IMR-90 (cell line): Measurements from ENCODE around the gene BDNF. TPM values are rescaled to one million over a fixed set of nuclear protein-coding genes. Genes with fewer than 3 reads are reported as not detected.

Experiments
- ATAC-seq: fragments of 200-7000 bp; cut with Tn5 transposase; 2 replicates; pipeline ENCODE4 v1.9.1; 2020; ENCODE audit warnings: low read depth, mild to moderate bottlenecking, moderate library complexity
- BruUV-seq: library from RNA; stranded (reverse); fragments of 400-500 nt; replicated peaks from 2 replicates; lab custom pipeline; 2021; lab: Mats Ljungman, UMichigan
- CTCF ChIA-PET: fragments of 300-600 bp; formaldehyde crosslinking; extraction: SDS; loops from one replicate; lab custom pipeline; 2021; ENCODE audit warnings: antibody characterized with exemption; lab: Yijun Ruan, JAX
- POLR2A ChIA-PET: fragments of 300-600 bp; sonication (Branson Sonifier 250); formaldehyde crosslinking; loops from one replicate; lab custom pipeline; 2022; ENCODE audit warnings: antibody characterized with exemption; ENCODE audit not compliant: unreplicated experiment; lab: Charles Lee
- DNase-seq: peaks from one replicate; pipeline ENCODE4 v3.0.0; 2013
- H2AFZ ChIP-seq: replicated peaks from 2 replicates; pipeline ENCODE3; 2013; ENCODE audit warnings: low read length, mild to moderate bottlenecking; ENCODE audit not compliant: poor library complexity
- H2AK5ac ChIP-seq: 2 replicates; pipeline ENCODE4 v1.6.1; 2013; ENCODE audit warnings: low read depth, low read length, inconsistent platforms
- H2AK9ac ChIP-seq: replicated peaks from 2 replicates; pipeline ENCODE3; 2013; ENCODE audit warnings: mild to moderate bottlenecking, low read depth, low read length, moderate library complexity; ENCODE audit not compliant: poor library complexity
- H2BK120ac ChIP-seq: 2 replicates; pipeline ENCODE4 v1.6.1; 2013; ENCODE audit warnings: low read depth, low read length, inconsistent platforms
- H2BK15ac ChIP-seq: 3 replicates; pipeline ENCODE4 v1.6.1; 2013; ENCODE audit warnings: low read depth, low read length, inconsistent platforms
- H2BK20ac ChIP-seq: 2 replicates; pipeline ENCODE4 v1.6.1; 2013; ENCODE audit warnings: low read depth, mild to moderate bottlenecking, inconsistent platforms, low read length, moderate library complexity
- H2BK5ac ChIP-seq: 2 replicates; pipeline ENCODE4 v1.6.1; 2013; ENCODE audit warnings: mild to moderate bottlenecking, low read depth, low read length, inconsistent platforms; ENCODE audit not compliant: poor library complexity, severe bottlenecking
- H3K14ac ChIP-seq: replicated peaks from 2 replicates; pipeline ENCODE4 v1.6.1; 2013; ENCODE audit warnings: low read depth, low read length, inconsistent platforms
- H3K18ac ChIP-seq: 2 replicates; pipeline ENCODE4 v1.6.1; 2013; ENCODE audit warnings: low read depth, low read length, control low read depth
- H3K23ac ChIP-seq: 2 replicates; pipeline ENCODE4 v1.6.1; 2013; ENCODE audit warnings: low read depth, low read length, inconsistent platforms
- H3K27ac ChIP-seq: 2 replicates; pipeline ENCODE4 v1.5.1; 2013; ENCODE audit warnings: mild to moderate bottlenecking, control low read depth, low read length; ENCODE audit not compliant: insufficient read depth
- H3K27me3 ChIP-seq: 2 replicates; pipeline ENCODE4 v1.6.1; 2013; ENCODE audit warnings: low read length; ENCODE audit not compliant: control insufficient read depth, insufficient read depth
- H3K36me3 ChIP-seq: 2 replicates; pipeline ENCODE4 v1.6.1; 2013; ENCODE audit warnings: low read length, mixed read lengths; ENCODE audit not compliant: control insufficient read depth, insufficient read depth
- H3K4ac ChIP-seq: 2 replicates; pipeline ENCODE4 v1.6.1; 2013; ENCODE audit warnings: low read depth, low read length, inconsistent platforms
- H3K4me1 ChIP-seq: 2 replicates; pipeline ENCODE4 v1.6.1; 2013; ENCODE audit warnings: low read length, mixed read lengths; ENCODE audit not compliant: control insufficient read depth, insufficient read depth
- H3K4me2 ChIP-seq: 2 replicates; pipeline ENCODE4 v1.6.1; 2013; ENCODE audit warnings: low read depth, mild to moderate bottlenecking, control low read depth, low read length, moderate library complexity
- H3K4me3 ChIP-seq: 2 replicates; pipeline ENCODE4 v1.5.1; 2013; ENCODE audit warnings: low read depth, mild to moderate bottlenecking, control low read depth, low read length, moderate library complexity; ENCODE audit not compliant: insufficient read depth
- H3K56ac ChIP-seq: 2 replicates; pipeline ENCODE4 v1.6.1; 2013; ENCODE audit warnings: low read length, inconsistent platforms; ENCODE audit not compliant: insufficient read depth; ENCODE audit errors: extremely low read depth
- H3K79me1 ChIP-seq, 2 experiments: 2 replicates each; pipeline ENCODE4 v1.6.1; 2013; ENCODE audit warnings: low read length in 2 of 2, inconsistent platforms in 1 of 2, low read depth in 1 of 2
- H3K9ac ChIP-seq: 2 replicates; pipeline ENCODE4 v1.6.1; 2013; ENCODE audit warnings: low read depth, low read length, control low read depth
- H3K9me1 ChIP-seq: 2 replicates; pipeline ENCODE4 v1.6.1; 2013; ENCODE audit warnings: low read length, inconsistent platforms; ENCODE audit not compliant: insufficient read depth
- H3K9me3 ChIP-seq: 2 replicates; pipeline ENCODE4 v1.6.1; 2013; ENCODE audit warnings: low read length; ENCODE audit not compliant: control insufficient read depth, insufficient read depth
- H4K20me1 ChIP-seq: 2 replicates; pipeline ENCODE4 v1.6.1; 2013; ENCODE audit warnings: low read length, inconsistent platforms; ENCODE audit not compliant: insufficient read depth
- H4K5ac ChIP-seq: 2 replicates; pipeline ENCODE4 v1.6.1; 2013; ENCODE audit warnings: mild to moderate bottlenecking, low read depth, low read length, control low read depth
- H4K8ac ChIP-seq, 2 experiments: 2 replicates each; pipeline ENCODE4 v1.6.1; 2013; ENCODE audit warnings: low read depth in 2 of 2, low read length in 2 of 2, control low read depth in 1 of 2, inconsistent platforms in 1 of 2
- H4K91ac ChIP-seq: 2 replicates; pipeline ENCODE4 v1.6.1; 2013; ENCODE audit warnings: low read depth, low read length, inconsistent platforms; ENCODE audit not compliant: insufficient read depth
- BHLHE40 ChIP-seq: fragments of 150-350 bp; IDR thresholded peaks from 2 replicates; pipeline ENCODE4 v1.6.1; 2016; ENCODE audit warnings: mild to moderate bottlenecking, low read depth, low read length
- CEBPB ChIP-seq: IDR thresholded peaks from 2 replicates; pipeline ENCODE4 v1.6.1; 2012; ENCODE audit warnings: low read depth, low read length, improper control_type of control experiment
- CHD1 ChIP-seq: IDR thresholded peaks from 2 replicates; pipeline ENCODE4 v1.6.1; 2012; ENCODE audit warnings: low read depth, low read length, improper control_type of control experiment
- CTCF ChIP-seq: conservative IDR thresholded peaks from 2 replicates; pipeline ENCODE4 v1.5.1; 2012; ENCODE audit warnings: mild to moderate bottlenecking, low read depth, low read length, improper control_type of control experiment
- FOS ChIP-seq: fragments of 150-350 bp; IDR thresholded peaks from 2 replicates; pipeline ENCODE4 v1.6.1; 2016; ENCODE audit warnings: low read depth, low read length
- MAFK ChIP-seq: IDR thresholded peaks from 2 replicates; pipeline ENCODE4 v1.6.1; 2012; ENCODE audit warnings: low read depth, low read length, improper control_type of control experiment
- MAZ ChIP-seq: IDR thresholded peaks from 2 replicates; pipeline ENCODE4 v1.6.1; 2012; ENCODE audit warnings: low read depth, mild to moderate bottlenecking, low read length, improper control_type of control experiment, moderate library complexity, borderline replicate concordance
- MXI1 ChIP-seq: IDR thresholded peaks from 2 replicates; pipeline ENCODE4 v1.6.1; 2012; ENCODE audit warnings: low read depth, mild to moderate bottlenecking, low read length, moderate library complexity, borderline replicate concordance
- NFE2L2 ChIP-seq: fragments of 150-350 bp; IDR thresholded peaks from 2 replicates; pipeline ENCODE4 v1.6.1; 2016; ENCODE audit warnings: low read depth, mild to moderate bottlenecking, low read length
- POLR2A ChIP-seq: IDR thresholded peaks from 2 replicates; pipeline ENCODE4 v1.6.1; 2012; ENCODE audit warnings: mild to moderate bottlenecking, low read depth, low read length
- RAD21 ChIP-seq: IDR thresholded peaks from 2 replicates; pipeline ENCODE4 v1.6.1; 2012; ENCODE audit warnings: low read length, improper control_type of control experiment
- RCOR1 ChIP-seq: IDR thresholded peaks from 2 replicates; pipeline ENCODE4 v1.6.1; 2012; ENCODE audit warnings: mild to moderate bottlenecking, low read length, improper control_type of control experiment; ENCODE audit not compliant: insufficient replicate concordance
- RFX5 ChIP-seq: IDR thresholded peaks from 2 replicates; pipeline ENCODE4 v1.8.0; 2012; ENCODE audit warnings: low read depth, mild to moderate bottlenecking, low read length, moderate library complexity
- SMC3 ChIP-seq: fragments of 150-350 bp; IDR thresholded peaks from 2 replicates; pipeline ENCODE4 v1.6.1; 2016; ENCODE audit warnings: low read depth, mild to moderate bottlenecking, antibody characterized with exemption, low read length, moderate library complexity
- USF2 ChIP-seq: fragments of 150-350 bp; IDR thresholded peaks from 2 replicates; pipeline ENCODE4 v1.6.1; 2017; ENCODE audit warnings: mild to moderate bottlenecking, antibody characterized with exemption, low read length, low read depth
- WGBS, 2 experiments: methylation state at CpG; one replicate each; pipeline versions ENCODE4 v1.1.5 to v1.1.7; 2013; ENCODE audit warnings: missing lambda C conversion rate in 2 of 2; ENCODE audit not compliant: insufficient read length in 1 of 2; ENCODE audit errors: extremely low coverage in 2 of 2; 5-methylcytosine and 5-hydroxymethylcytosine counted together
- dilution Hi-C: fragments of 300-500 bp; cut with HindIII; formaldehyde crosslinking; loops from one replicate; pipeline ENCODE4 v1.14.3; 2018; ENCODE audit warnings: low sequenced_read_pairs; ENCODE audit not compliant: unreplicated experiment
- in situ Hi-C: fragments of 300-500 bp; cut with MboI; formaldehyde crosslinking; loops from 3 replicates; pipeline ENCODE4 v1.14.3; 2019; ENCODE audit warnings: low sequenced_read_pairs, inconsistent platforms, mixed read lengths
- intact Hi-C: fragments of 100-400 bp; cut with micrococcal nuclease; formaldehyde crosslinking; loops from 2 replicates; pipeline ENCODE4 v1.10.0; 2022
- polyA plus RNA-seq, 3 experiments: library from polyadenylated mRNA; depleted of rRNA; stranded (reverse); fragments of >200 nt; gene quantifications; 2 replicates each; pipeline ENCODE4 v1.2.3, GENCODE V29; 2012; ENCODE audit warnings: low replicate concordance in 1 of 3
- total RNA-seq: library from RNA; depleted of rRNA; stranded (reverse); fragments of >200 nt; gene quantifications from 2 replicates; pipeline ENCODE4 v1.2.3, GENCODE V29; 2012
- TF ChIP-seq, protein P1 (sequence below): fragments of 150-350 bp; IDR thresholded peaks from 2 replicates; pipeline ENCODE4 v1.6.1; 2016; ENCODE audit warnings: low read depth, mild to moderate bottlenecking, low read length, moderate library complexity, borderline replicate concordance

BDNF gene
- total and polyA plus RNA-seq, 2 of the 4 experiments (the other 2 are of a cell fraction), result 94.8 to 152 TPM

GRCh38 chr11:27619039-27619574 lies 81.1 kb downstream of the BDNF start:
- H4K8ac ChIP-seq, result no peak overlapping the region
- no TSS peak for BruUV-seq
- H3K4me1 ChIP-seq, result peaks cover 2% of the 10 kb centered on the region; the same call in 1 of the 2 replicates
- no peaks in the 10 kb centered on the region for H3K9me1 ChIP-seq
- H2BK20ac ChIP-seq, result 0 out of 2 replicates have a peak overlapping the region, but pooled peaks have one; percentile 28
- no peaks in the 10 kb centered on the region for H3K36me3 ChIP-seq
- ATAC-seq, result no peak; the same call in 1 of the 2 replicates
- no peak overlapping the region for H2AK9ac ChIP-seq
- no peak overlapping the region for H2BK120ac ChIP-seq
- H2AFZ ChIP-seq, result no peak overlapping the region
- no peak overlapping the region for H4K91ac ChIP-seq
- TF ChIP-seq RCOR1 (no peak), MXI1 (no peak), SMC3 (no peak), CEBPB (no peak), MAFK (no peak), RAD21 (no peak), MAZ (no peak), POLR2A (no peak), FOS (no peak), BHLHE40 (no peak), CTCF (no peak), NFE2L2 (no peak), RFX5 (no peak), CHD1 (no peak), USF2 (no peak)
- TF ChIP-seq, protein P1, sequence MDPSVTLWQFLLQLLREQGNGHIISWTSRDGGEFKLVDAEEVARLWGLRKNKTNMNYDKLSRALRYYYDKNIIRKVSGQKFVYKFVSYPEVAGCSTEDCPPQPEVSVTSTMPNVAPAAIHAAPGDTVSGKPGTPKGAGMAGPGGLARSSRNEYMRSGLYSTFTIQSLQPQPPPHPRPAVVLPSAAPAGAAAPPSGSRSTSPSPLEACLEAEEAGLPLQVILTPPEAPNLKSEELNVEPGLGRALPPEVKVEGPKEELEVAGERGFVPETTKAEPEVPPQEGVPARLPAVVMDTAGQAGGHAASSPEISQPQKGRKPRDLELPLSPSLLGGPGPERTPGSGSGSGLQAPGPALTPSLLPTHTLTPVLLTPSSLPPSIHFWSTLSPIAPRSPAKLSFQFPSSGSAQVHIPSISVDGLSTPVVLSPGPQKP, result no peak
- no peak overlapping the region; the same call in 1 of the 2 replicates for H2AK5ac ChIP-seq
- no peak overlapping the region for H3K9ac ChIP-seq
- H3K56ac ChIP-seq, result no peak overlapping the region
- H4K5ac ChIP-seq, result no peak overlapping the region
- intact Hi-C loops (no loop called here), dilution Hi-C loops (no loop called here), in situ Hi-C loops (no loop called here)
- peak overlapping the region; percentile 57; the same call in 1 of the 2 replicates for H3K23ac ChIP-seq
- no peaks in the 10 kb centered on the region for H3K9me3 ChIP-seq
- H2BK15ac ChIP-seq, result no peak overlapping the region
- whole genome bisulfite sequencing, 2 experiments, result no CpG with 5 or more reads among the region's 5 CpGs
- no peaks in the 10 kb centered on the region for H3K27me3 ChIP-seq
- no peak overlapping the region for H3K4ac ChIP-seq
- peak; percentile 33 for DNase-seq
- H3K79me1 ChIP-seq, result no peaks in the 10 kb centered on the region
- H3K14ac ChIP-seq, result no peak overlapping the region
- no peak overlapping the region for H3K27ac ChIP-seq
- POLR2A ChIA-PET, result interaction anchor here (0.6 kb wide), 1 partner anchor 13 kb away, joined by 3 read pairs; no protein-coding TSS in a partner anchor
- H4K20me1 ChIP-seq, result no peaks in the 10 kb centered on the region
- no peak overlapping the region for H3K4me2 ChIP-seq
- CTCF ChIA-PET, result no interaction called here
- H3K18ac ChIP-seq, result no peak overlapping the region
- H2BK5ac ChIP-seq, result peak overlapping the region; percentile 17
- no peak overlapping the region for H3K4me3 ChIP-seq
